AG04450 (cell line): ENCODE results near the gene KCNH3. TPM values are rescaled to one million over a fixed set of nuclear protein-coding genes. Genes with fewer than 3 reads are reported as not detected.
A peak's percentile ranks its signal among the peaks of the same experiment; 100 is the strongest.

Experiments
- CTCF ChIA-PET: fragments of 300-600, 350-600 bp; formaldehyde crosslinking; extraction: SDS; loops from one replicate; lab custom pipeline; 2022; ENCODE audit warnings: antibody characterized with exemption, inconsistent platforms; lab: Charles Lee
- POLR2A ChIA-PET: fragments of 350-600 bp; formaldehyde crosslinking; extraction: SDS; loops from one replicate; lab custom pipeline; 2021; ENCODE audit warnings: antibody characterized with exemption, inconsistent platforms; lab: Yijun Ruan, JAX
- DNase-seq: peaks from one replicate; pipeline ENCODE4 v3.0.0-alpha.2; 2011; ENCODE audit warnings: low read depth, low spot score
- H3K27ac ChIP-seq: one replicate; pipeline ENCODE4 v1.5.1; 2012; ENCODE audit warnings: low read depth, low read length, control low read depth
- H3K27me3 ChIP-seq: one replicate; pipeline ENCODE4 v1.6.0; 2012; ENCODE audit warnings: low read length; ENCODE audit not compliant: control insufficient read depth, insufficient read depth
- H3K4me3 ChIP-seq: 2 replicates; pipeline ENCODE4 v1.5.1; 2011; ENCODE audit warnings: mild to moderate bottlenecking, low read depth, low read length, control low read depth
- H3K9me3 ChIP-seq: 2 replicates; pipeline ENCODE4 v1.5.1; 2012; ENCODE audit warnings: low read length; ENCODE audit not compliant: control insufficient read depth, insufficient read depth
- polyA plus RNA-seq: library from polyadenylated mRNA; depleted of rRNA; stranded (reverse); fragments of >200 nt; gene quantifications from 2 replicates; pipeline ENCODE4 v1.2.3, GENCODE V29; 2011
- TF ChIP-seq, protein P1 (sequence below): IDR thresholded peaks from 2 replicates; pipeline ENCODE4 v1.5.1; 2011; ENCODE audit warnings: low read depth, low read length, control low read depth, inconsistent platforms

Gene KCNH3
- polyA plus RNA-seq, 1 experiment = 0.01 TPM

- Histone ChIP-seq H3K4me3 (no peak overlapping the region), H3K9me3 (no peaks in the 10 kb centered on the region), H3K27ac (no peak overlapping the region), H3K27me3 (no peaks in the 10 kb centered on the region)
- TF ChIP-seq, protein P1, sequence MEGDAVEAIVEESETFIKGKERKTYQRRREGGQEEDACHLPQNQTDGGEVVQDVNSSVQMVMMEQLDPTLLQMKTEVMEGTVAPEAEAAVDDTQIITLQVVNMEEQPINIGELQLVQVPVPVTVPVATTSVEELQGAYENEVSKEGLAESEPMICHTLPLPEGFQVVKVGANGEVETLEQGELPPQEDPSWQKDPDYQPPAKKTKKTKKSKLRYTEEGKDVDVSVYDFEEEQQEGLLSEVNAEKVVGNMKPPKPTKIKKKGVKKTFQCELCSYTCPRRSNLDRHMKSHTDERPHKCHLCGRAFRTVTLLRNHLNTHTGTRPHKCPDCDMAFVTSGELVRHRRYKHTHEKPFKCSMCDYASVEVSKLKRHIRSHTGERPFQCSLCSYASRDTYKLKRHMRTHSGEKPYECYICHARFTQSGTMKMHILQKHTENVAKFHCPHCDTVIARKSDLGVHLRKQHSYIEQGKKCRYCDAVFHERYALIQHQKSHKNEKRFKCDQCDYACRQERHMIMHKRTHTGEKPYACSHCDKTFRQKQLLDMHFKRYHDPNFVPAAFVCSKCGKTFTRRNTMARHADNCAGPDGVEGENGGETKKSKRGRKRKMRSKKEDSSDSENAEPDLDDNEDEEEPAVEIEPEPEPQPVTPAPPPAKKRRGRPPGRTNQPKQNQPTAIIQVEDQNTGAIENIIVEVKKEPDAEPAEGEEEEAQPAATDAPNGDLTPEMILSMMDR = no peak
- CTCF ChIA-PET = interaction anchor here (7.6 kb wide), 1 partner anchor 227 kb away, joined by 120 read pairs; no protein-coding TSS in a partner anchor
- no peak for DNase-seq
- POLR2A ChIA-PET = no interaction called here
These were observed 45.8 kb downstream of the KCNH3 start for GRCh38 chr12:49584591-49584990.

GRCh38 chr12:49585477-49586459 lies 46.9 kb downstream of the KCNH3 start:
- ChIA-PET POLR2A (interaction anchor here (0.5 kb wide), 1 partner anchor 385 kb away, joined by 3 read pairs; no protein-coding TSS in a partner anchor), CTCF (interaction anchor here (7.6 kb wide), 1 partner anchor 228 kb away, joined by 120 read pairs; no protein-coding TSS in a partner anchor)
- Histone ChIP-seq H3K4me3 (no peak overlapping the region), H3K27ac (no peak overlapping the region), H3K9me3 (no peaks in the 10 kb centered on the region), H3K27me3 (no peaks in the 10 kb centered on the region)
- TF ChIP-seq, protein P1 = no peak
- no peak for DNase-seq

GRCh38 chr12:49587174-49587908 lies 48.5 kb downstream of the KCNH3 start:
- Histone ChIP-seq H3K4me3 (no peak overlapping the region), H3K27ac (no peak overlapping the region), H3K9me3 (peaks cover 5% of the 10 kb centered on the region; the same call in 1 of the 2 replicates), H3K27me3 (no peaks in the 10 kb centered on the region)
- no peak for DNase-seq
- CTCF ChIA-PET = no interaction called here
- TF ChIP-seq, protein P1 = no peak
- POLR2A ChIA-PET = no interaction called here

GRCh38 chr12:49588281-49588680 lies 49.5 kb downstream of the KCNH3 start:
- no peak for DNase-seq
- Histone ChIP-seq H3K4me3 (no peak overlapping the region), H3K9me3 (peaks cover 5% of the 10 kb centered on the region; the same call in 1 of the 2 replicates), H3K27me3 (no peaks in the 10 kb centered on the region), H3K27ac (peak overlapping the region; percentile 11)
- TF ChIP-seq, protein P1 = no peak
- CTCF ChIA-PET = interaction anchor here (1.7 to 1.8 kb wide), 2 partner anchors 8 to 257 kb away, joined by 5 to 7 read pairs; no protein-coding TSS in a partner anchor
- POLR2A ChIA-PET = interaction anchor here (0.5 kb wide), 1 partner anchor 397 kb away, joined by 4 read pairs; no protein-coding TSS in a partner anchor
